NCI-H226 (cell line): Measurements from ENCODE around the gene ALDH6A1.

Experiments used
- DNase-seq: peaks from one replicate; pipeline ENCODE4 v3.0.0-alpha.2; 2015

Gene ALDH6A1

DNA sequence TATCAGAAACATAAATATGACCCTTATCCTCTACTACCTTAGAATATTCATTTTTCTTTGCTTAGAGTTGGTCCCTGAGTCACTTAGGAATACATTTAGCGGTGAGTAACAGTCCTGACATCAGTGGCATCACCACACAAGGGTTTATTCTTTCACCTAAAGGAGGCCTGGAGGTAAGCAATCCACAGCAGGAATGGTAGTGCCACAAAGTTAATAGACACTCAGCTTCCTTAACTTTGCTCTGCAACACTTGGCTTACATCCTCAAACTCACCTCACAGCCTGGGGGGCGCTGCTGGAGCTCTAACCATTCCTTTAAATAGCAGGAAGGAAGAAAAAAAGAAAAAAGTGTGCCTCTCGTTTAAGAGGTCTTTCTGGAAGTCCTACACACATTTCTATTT lies 36.0 kb downstream of the ALDH6A1 start:
- DNase-seq, result no peak

DNA sequence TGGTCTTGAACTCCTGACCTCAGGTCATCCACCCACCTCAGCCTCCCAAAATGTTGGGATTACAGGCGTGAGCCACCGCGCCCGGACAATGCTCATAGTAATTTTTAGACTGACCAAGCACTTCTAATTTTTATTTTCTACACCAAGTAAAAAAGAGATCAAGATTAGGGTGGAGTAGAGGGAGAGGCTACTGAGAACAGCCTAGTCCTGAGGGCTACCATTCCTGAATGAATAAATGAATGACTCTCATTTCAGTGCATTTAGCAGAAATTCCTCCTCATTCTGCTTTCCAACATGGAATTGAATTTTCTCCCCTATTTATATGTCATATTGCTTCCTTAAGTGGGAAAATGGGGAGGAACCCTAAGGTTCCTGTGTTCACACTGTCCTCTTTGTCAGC lies 38.7 kb downstream of the ALDH6A1 start:
- no peak for DNase-seq

DNA sequence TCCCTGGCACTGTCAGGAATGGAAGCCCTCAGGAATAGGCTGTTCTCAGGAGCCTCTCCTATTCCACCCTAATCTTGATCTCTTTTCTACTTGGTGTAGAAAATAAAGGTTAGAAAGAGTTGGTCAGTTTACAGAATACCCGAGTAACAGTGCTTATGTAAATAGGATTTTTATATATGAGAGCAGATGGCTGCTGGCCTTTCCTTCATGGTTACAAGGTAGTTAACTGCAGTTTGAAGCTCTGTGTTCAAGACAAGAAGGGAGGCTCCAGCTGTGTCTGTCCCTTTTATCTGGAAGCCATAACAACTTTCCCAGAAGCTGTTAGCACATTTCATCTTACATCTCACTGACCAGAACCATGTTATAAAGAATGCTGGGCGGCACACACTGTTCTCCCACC lies 42.0 kb downstream of the ALDH6A1 start:
- no peak for DNase-seq

DNA sequence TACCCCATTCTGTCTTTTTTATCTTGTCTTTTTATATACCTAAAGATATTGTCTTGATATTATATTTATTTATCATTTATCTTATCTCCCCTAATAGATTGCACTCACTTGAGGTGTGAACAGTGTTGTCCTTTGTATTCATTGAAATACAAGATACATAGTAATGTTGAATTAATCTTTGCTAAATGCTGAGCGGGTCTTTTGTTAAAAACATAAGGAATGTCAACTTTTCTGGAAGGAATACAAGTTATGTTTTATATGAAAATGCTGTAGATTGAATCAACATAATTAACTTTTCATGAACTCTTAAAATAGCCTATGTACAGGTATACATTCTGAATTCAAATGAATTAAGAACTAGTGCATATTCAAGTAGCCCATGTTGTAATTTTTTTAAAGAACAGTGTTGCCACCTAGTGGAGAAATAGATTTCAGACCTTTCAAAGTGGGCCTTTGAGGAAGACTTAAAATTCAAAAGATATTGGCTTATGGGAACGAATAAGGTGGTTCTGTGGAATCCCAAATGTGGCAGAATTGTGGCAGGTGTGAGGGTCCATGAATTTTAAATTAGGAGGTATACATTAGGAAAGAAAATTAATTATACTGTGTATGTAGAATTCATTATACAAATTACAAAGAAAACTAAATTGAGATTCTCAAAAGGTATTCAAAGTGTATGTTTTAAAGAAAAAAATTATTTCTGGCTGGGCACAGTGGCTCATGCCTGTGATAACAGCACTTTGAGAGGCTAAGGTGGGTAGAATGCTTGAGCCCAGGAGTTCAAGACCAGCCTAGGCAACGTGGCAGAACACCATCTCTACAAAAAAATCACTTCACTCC lies 46.0 kb downstream of the ALDH6A1 start:
- DNase-seq, result peak; percentile 41

DNA sequence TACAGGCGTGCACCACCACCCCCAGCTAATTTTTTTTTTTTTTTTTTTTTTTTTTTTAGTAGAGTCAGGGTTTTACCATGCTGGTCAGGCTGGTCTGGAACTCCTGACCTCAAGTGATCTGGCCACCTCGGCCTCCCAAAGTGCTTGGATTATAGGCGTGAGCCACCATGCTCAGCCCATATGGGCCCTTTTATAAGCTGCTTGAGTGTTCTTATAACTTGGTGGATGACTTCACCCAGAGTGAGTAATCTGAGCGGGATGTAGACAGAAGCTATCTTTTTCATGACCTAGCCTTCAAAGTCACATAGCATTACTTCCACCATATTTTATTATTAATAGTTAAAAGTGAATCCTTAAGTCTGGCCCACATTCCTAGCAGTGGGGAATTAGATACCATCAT lies 48.7 kb downstream of the ALDH6A1 start:
- peak; percentile 37 for DNase-seq

DNA sequence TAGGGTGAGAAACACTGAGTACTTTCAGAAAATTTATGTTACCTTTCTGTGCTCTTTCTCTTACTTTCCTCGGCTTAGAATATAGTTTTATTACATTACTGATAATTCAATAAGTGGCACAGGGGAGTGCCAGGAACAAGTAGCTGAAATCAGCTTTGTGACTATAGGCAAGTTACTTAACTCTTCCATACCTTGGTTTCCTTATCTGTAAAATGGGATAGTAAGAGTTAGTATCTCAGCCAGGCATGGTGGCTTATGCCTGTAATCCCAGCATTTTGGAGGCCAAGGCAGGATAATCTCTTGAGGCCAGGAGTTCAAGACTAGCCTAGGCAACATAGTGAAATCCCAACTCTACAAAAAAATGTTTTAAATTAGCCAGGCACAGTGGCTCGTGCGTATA lies 49.7 kb downstream of the ALDH6A1 start:
- no peak for DNase-seq

DNA sequence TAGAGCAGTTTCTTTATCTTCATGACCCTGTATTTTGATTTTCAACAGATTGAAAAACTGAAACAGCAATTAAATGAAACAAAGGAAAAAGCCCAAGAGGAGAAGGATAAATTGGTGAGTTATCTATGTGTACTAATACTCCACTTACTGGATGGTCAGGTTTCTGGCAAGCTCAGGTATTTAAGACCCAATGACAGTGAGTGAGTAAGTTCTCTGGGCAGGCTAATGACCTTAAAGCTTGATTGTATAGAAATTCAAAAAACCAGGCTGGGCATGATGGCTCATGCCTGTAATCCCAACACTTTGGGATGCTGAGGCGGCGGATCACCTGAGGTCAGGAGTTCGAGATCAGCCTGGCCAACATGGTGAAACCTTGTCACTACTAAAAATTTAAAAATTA lies 55.1 kb downstream of the ALDH6A1 start:
- no peak for DNase-seq

DNA sequence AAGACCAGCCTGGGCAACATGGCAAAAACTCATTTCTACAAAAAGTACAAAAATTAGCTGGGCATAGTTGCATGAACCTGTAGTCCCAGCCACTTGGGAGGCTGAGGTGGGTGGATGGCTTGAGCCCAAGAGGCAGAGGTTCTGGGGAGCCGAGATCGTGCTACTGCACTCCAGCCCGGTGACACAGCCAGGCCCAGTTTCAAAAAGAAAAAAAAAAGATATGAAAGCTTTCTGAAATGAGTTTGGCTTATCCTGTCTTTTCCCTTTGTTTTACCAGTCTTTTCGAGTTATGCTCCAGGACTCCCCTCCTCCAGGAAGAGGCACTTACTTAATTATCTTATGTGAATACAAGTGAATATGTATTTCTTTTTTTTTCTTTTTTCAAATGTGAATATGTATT lies 61.9 kb downstream of the ALDH6A1 start:
- DNase-seq, result no peak

DNA sequence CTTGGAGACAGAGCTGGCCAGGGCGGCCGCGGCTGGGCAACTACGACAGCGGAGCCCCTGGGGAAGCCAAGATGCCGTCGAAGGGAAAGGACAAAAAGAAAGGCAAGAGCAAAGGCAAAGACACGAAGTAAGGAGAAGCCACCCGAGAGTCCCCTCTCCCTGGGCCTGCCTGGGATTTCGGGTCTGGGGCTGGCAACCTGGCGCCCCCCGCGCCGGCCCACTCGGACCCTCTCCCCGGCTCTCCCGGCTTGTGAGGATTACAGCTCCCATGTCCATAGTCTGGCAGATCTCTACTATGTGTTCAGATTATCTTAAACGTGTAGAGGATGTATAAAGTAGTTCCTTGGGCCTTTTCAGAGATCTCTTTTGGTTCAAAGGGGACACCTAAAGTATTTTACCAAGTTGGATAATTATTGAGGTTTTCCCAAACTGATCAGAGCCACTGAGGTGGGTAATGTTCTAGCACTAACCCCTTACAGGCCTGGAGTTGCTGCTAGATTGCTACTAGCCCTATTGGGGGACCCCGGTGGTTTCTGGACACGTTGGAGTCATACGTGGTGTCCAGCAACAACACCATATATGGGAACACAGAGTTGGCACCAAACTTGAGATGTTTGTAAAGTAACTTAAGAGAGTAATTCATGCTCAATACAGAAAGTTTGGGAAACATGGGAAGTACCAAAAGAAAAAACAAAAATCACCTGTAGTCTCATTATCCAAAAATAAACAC lies 64.7 kb downstream of the ALDH6A1 start:
- no peak for DNase-seq

DNA sequence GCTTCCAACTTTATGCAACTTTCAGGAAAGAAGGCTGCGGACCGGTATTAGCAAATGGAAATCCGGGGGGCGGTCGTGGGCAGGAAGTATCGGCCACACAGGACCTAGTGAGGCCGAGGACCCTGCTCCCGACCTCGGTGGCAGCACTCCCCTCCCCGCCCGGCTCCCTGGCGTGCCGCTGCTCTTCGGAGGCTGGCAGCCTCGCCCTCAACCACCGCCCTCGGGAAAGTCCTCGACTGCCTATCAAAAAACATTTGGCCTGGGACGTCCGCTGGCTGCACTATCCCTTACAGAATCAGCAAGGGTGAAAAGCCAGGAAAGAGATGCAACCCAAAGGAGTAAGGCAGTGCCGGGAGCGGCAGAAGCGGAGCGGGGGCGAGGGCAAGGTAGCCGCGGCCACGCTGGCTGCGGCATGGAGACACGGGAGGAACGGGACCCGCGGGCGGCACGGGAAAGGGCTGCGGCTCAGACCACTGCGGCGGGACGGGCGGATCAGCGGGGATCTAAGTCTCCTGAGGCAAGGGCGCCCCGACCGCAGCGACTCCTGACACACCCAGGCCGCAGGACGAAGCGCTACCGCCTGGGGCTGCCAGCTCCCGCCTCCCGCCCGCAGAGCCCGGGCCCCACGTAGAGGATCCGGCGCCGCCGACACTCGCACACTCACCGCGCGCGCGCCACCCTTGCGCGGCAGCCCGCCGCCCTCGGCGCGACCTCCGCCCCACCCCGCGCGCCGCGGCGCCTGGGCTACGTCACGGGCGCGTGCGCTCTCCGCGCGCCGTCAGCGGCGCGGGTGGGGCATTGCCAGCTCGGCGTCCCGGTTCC lies 65.5 kb downstream of the ALDH6A1 start, which contains the start of the genes BBOF1 and ENTPD5:
Gene BBOF1 (plus strand): TSS at position 764 of the 822 bp plus-strand sequence. CDS start 130 bp downstream, outside the sequence.
Gene ENTPD5 (minus strand): TSS at position 703 of the 822 bp plus-strand sequence. CDS start 31,186 bp downstream, outside the sequence.
- peak; percentile 79 for DNase-seq

DNA sequence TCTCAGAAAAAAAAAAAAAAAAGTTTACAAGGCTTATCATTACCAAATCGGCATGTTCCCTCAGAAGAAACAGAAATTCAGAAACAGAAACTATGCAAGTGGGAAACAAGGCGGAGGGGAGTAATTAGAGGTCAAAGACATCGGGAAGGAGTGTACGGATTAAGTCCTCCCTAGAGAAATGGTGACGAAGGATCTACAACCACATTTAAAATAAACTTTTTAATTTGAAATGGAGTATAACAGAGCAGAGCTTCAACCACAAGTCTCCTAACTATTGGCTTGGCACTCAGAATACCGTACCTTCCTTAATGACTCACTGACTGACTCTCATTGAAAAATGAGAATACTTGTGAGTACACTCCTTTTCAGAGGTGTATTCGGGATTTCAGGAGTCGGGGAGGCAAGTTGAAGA lies 66.1 kb downstream of the ALDH6A1 start:
- DNase-seq, result peak; percentile 72

DNA sequence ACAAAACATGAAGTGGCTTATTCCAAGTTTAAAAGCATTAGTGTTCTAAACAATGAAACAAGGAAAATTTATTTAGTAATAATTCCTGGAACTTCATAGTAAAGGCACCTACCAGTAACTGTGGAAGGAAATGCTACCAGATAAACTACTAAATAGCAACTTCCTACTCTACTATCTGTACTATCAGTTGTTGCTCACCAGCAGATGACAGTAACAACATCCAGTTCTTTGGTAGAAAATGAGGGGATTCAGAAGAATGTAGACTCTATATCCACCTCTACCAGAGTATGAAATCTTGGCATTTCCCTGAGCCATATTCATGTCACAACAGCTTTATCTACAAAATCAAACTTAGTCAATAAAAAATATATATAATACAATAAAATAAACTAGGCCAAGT lies 68.3 kb downstream of the ALDH6A1 start:
- no peak for DNase-seq

DNA sequence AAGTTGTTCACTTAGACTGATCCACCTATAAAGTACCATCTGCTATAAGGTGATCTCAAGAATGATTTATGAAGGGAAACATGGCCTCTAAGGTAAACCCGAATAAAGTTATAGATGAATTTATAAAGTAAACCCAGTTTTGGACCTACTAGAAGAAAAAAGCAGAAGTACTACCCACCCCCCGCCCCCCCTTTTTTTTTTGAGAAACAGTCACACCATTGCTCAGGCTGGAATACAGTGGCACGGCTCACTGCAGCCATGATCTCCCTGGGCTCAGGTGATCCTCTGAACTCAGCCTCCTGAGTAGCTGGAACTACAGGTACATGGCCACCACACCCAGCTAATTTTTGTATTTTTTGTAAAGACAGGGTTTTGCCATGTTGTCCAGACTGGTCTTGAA lies 69.1 kb downstream of the ALDH6A1 start:
- no peak for DNase-seq

DNA sequence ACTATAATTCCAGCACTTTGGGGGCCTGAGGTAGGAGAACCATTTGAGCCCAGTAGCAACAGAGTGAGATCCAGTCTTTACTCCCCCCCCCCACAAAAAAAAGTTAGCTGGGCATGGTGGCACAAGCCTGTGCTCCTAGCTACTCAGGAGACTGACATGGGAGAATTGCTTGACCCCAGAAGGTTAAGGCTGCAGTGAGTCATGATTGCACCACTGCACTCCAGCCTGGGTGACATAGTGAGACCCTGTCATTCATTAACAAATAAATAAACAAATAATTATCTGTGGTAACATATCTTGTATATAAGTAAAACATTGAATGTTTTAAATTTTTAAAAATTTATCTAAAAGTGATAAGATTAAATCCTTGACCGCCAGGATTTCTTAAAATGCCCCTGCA lies 70.0 kb downstream of the ALDH6A1 start:
- DNase-seq, result no peak

DNA sequence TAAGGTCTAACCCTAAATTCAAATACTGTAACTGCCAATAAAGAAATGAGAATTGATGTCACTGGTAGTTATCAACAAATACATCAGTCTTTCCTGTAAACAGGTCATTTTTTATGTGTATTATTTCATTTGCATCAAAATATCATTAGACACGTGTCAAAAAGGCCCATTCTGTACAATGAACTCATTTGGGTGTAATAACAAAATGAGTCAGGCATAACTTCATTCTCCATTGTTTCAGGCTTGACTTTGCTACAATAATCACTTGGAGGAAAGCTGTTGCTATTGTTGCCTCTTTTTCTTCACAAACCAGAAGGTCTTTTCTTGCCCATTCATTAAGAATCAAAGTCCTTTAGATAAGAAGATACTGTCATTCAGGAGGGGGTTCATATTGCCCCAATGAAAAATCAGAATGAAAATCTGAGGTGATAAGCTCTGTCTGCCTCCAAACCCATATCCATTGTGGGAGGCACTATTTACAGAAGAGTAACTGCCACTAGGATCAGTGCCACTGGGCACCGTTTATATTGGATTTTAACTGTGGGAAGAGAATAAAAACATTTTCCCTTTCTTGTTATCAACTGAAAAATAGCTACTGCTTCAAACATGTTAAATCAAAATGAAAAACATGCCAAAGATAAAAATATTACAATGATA lies 75.3 kb downstream of the ALDH6A1 start:
- no peak for DNase-seq
